Inflammatory macrophage (primary cell): ENCODE results near the gene ELOVL6.
"Not testable (repeated sequence)": the region's sequence is repeated elsewhere in the genome, so short reads cannot be mapped to it uniquely, and the experiment has no call there.

Experiments used
- DNase-seq, 2 donors: peaks; one replicate each; pipeline ENCODE4 v3.0.0-alpha.2; 2020 to 2022

Gene ELOVL6

GRCh38 chr4:110159541-110159940, 38.9 kb downstream of the ELOVL6 start:
- no peak for DNase-seq

GRCh38 chr4:110157580-110157979, 40.8 kb downstream of the ELOVL6 start:
- no peak for DNase-seq

- not testable (repeated sequence) for DNase-seq
These were observed 41.2 kb downstream of the ELOVL6 start for GRCh38 chr4:110157166-110157565.

- DNase-seq, result no peak
These were observed 42.0 kb downstream of the ELOVL6 start for GRCh38 chr4:110156442-110156841.

GRCh38 chr4:110155654-110156053, 42.8 kb downstream of the ELOVL6 start:
- DNase-seq, result no peak

GRCh38 chr4:110154582-110154981, 43.8 kb downstream of the ELOVL6 start:
- no peak for DNase-seq

GRCh38 chr4:110152386-110152785, 46.0 kb downstream of the ELOVL6 start:
- DNase-seq, result no peak

- DNase-seq, result no peak
These were observed 49.3 kb downstream of the ELOVL6 start for GRCh38 chr4:110149089-110149488.

- no peak for DNase-seq
These were observed 56.0 kb downstream of the ELOVL6 start for GRCh38 chr4:110142461-110142860.

- no peak for DNase-seq
These were observed 58.6 kb downstream of the ELOVL6 start for GRCh38 chr4:110139815-110140214.

GRCh38 chr4:110139111-110139510, 59.3 kb downstream of the ELOVL6 start:
- DNase-seq, result no peak

- DNase-seq, result no peak
These were observed 59.9 kb downstream of the ELOVL6 start for GRCh38 chr4:110138551-110138950.

- DNase-seq, result peak; percentile 72 to 75
These were observed 60.6 kb downstream of the ELOVL6 start for GRCh38 chr4:110137829-110138228.

- DNase-seq, result no peak
These were observed 62.9 kb downstream of the ELOVL6 start for GRCh38 chr4:110135523-110135922.

GRCh38 chr4:110135076-110135475, 63.3 kb downstream of the ELOVL6 start:
- no peak for DNase-seq

- no peak for DNase-seq
These were observed 64.0 kb downstream of the ELOVL6 start for GRCh38 chr4:110134269-110134869.

GRCh38 chr4:110132816-110133719, 65.3 kb downstream of the ELOVL6 start:
- DNase-seq, result no peak

- no peak for DNase-seq
These were observed 66.5 kb downstream of the ELOVL6 start for GRCh38 chr4:110131916-110132315.

- peak in 1 of 2 donors; percentile 41 for DNase-seq
These were observed 67.6 kb downstream of the ELOVL6 start for GRCh38 chr4:110130576-110131358.

- DNase-seq, result no peak
These were observed 68.9 kb downstream of the ELOVL6 start for GRCh38 chr4:110129544-110129943.

- no peak for DNase-seq
These were observed 69.9 kb downstream of the ELOVL6 start for GRCh38 chr4:110128472-110128919.

GRCh38 chr4:110128029-110128428, 70.4 kb downstream of the ELOVL6 start:
- no peak for DNase-seq

GRCh38 chr4:110124711-110125110, 73.7 kb downstream of the ELOVL6 start:
- no peak for DNase-seq
